GM18526 (cell line): ENCODE measurements around the gene PRR20G.

Experiments used
- POLR2A ChIP-seq: IDR thresholded peaks from 3 replicates; pipeline ENCODE4 v1.6.1; 2011; ENCODE audit not compliant: insufficient read length; ENCODE audit errors: extremely low read depth

PRR20G gene

DNA sequence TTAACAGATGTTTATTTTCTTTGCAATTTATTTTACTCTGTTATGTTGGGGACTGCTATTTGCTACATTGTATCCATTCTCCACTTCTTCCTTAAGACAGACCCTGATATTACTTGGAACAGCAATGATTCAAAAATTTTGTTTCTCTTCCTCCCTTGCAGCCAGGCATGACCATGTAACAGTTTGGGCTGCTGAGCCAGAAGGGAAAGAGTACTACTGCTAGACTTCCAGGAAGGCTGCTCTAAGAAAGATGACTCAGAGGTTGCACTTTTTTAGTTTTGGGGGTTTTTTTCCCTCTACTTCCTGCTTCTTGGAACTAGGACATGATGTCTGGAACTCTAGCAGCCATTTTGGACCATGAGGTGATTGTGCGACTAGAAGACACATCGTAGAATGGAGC is 10.3 kb downstream of the PRR20G start:
- TF ChIP-seq POLR2A = no peak

DNA sequence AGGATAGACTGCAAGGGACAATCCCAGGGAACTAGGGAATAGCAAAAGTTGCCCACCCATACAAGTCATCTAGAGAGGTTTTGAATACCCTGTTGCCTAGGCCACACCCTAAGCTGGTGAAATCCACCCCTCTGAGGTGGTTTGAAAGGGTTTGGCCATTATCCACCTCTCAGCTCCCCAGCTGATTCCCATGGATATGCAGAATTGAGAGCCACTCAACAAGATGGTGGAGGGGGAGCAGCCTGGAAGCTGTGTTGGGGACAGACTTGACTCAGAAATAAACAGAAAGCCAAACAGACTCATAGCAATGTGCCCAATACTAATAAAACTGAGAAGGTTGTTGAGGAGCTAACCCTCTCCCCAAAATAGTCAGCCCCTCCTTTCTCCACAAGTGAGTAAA is 10.9 kb downstream of the PRR20G start:
- no peak for TF ChIP-seq POLR2A

DNA sequence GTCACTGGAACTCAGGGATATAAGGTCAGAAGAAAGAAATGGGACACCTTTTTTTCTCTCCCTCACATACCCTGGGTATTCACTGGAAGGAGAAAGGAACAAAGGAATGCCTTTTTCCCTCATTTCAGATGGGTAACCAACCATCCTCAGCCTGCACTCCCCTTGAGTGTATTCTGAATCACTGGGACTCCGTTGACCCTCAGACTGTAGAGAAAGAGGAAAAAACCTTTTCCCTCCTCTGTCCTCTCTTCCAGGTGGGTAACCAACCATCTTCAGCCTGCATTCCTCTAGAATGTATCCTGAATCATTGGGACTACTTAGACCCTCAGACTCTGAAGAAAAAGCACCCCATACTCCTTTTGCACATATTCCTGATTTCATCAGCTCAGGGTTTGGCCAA is 11.4 kb downstream of the PRR20G start:
- no peak for TF ChIP-seq POLR2A

DNA sequence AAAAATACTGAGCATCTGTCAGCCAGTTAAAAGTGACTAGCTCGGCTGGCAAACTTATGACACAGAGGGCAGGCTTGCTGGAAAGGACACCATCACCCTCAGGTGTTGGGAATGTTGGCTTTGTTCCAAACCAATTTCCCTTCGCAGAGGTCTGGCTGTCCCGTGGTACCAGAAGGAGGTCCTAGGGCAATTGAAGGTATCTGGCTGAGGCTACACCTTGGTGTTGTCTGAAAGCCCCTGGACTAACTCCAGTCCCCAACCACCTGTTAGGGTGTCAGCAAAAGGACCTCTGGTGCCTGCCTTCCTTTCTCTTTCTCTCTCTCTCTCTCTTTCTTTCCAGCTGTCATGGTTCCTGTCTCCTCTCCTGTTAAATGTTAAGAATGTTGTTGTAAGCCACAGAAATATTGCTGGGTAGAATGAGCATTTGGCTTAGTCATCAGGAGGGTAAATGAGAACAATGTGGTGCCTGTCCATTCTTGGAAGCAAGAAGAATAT is 12.5 kb downstream of the PRR20G start:
- TF ChIP-seq POLR2A = no peak

DNA sequence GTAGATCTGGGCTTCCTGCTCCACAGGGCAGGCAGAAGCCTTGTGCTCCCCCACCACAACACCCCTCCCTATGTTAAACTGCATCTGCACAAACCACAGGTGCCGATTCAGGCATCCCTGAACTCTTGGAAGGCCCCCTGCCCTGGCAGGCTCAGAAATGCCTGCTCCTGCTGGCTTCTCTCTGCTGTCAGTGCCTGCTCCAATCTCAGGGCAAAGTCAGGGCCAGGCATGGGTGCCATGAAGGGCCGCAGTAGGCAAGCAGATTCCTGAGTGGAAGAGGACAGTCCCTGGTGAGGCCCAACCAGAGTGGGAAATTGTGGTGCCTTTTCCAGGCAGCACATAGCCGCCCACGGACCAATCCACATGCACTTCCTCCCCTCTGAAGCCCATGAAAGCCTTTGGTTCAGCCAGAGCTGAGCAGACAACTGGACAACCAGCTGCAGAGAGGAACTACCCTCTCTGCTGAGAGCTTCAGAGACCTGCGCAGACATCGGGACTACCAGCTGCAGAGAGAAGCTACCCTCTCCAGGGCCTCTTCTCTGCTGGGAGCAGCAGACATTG is 13.6 kb downstream of the PRR20G start:
- TF ChIP-seq POLR2A = no peak

DNA sequence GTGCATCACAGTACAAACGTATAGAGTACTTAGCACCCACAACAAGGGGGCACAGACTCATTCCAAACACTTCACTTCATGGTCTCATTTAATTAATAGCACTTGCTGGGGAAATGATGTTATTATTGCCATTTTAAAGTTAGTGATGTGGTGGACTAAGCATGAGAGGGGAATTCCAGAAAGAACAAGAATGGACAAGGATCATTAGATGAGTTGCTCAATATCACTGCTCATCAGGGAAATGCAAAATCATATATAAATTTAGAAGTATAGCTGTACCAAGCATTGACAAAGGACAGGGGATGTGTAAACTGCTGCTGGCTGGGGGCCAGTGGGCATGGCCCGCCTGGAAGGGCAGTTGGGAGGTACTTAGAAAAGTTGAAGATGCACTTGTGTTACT is 14.6 kb downstream of the PRR20G start:
- TF ChIP-seq POLR2A = no peak

DNA sequence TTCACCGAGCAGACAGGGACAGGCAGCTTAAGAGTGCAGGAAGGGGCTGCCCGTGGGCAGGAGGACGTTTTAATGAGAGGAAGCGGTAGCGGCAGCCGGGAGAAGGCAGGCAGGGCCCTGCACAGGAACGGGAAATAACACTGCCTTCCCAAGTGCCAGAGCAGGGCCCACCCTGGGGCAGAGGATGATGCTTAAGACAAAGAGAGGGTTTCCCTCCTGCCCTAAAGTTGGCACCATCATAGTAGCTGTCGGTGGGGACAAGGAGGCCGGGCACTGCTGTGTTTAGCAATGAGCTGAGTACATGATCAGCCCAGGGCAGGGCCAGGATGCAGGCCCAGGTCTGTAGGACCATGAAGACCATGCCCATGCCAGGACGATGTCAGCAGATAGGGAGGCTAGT is 21.7 kb downstream of the PRR20G start:
- no peak for TF ChIP-seq POLR2A

DNA sequence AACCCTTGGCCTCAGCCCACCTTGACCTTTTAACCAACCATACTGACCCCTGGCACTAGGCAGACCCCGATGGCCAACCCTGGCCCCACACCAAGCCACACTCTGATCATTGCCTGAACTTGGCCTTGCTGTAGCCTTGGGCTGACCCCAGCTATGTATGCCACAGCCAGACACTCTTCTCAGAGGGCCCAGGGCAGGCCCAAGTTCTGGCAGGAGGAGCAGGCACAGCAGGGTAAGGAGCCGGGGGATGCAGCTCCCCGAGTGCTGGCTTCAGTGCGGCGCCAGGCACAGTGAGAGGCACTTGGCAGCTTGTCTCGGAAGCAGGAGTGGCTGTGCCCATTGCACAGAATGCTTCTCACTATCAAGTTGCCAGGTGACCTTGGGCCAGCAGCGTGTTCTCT is 22.3 kb downstream of the PRR20G start:
- TF ChIP-seq POLR2A = no peak

DNA sequence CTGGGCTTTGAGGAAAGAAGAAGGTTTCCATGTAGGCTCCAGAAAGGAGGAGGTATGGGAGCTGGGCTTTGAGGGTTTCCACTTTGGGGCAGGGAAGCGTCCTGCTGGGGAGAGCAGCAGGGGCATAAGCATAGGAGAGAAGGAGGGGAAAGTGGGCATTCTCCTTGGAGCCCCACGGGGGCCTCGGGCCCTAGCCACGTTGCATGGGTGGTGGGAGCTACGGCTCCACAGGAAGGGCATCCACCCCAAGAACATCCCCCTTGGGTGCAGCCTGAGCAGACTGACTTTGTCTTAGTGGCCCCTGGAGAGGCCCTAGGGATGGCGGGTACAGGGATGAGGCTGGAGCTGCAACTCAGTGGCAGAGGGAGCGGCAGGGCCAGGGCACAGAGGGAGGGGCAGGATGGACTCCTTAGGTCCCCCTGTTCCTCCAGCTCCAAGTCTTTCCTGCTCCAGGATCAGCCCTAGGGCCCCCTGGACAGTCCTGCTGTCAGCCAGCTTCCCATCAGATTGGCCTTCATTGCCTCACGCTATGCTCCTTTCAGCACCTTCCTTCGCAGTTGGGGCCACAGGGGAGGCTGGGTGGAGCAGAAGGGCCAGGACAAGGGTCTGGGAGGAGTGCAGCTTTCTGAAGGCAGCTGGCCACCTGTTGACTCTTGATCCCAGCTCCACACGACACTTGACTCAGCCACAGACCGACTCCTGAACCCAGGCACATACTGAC is 22.9 kb downstream of the PRR20G start:
- TF ChIP-seq POLR2A = no peak

DNA sequence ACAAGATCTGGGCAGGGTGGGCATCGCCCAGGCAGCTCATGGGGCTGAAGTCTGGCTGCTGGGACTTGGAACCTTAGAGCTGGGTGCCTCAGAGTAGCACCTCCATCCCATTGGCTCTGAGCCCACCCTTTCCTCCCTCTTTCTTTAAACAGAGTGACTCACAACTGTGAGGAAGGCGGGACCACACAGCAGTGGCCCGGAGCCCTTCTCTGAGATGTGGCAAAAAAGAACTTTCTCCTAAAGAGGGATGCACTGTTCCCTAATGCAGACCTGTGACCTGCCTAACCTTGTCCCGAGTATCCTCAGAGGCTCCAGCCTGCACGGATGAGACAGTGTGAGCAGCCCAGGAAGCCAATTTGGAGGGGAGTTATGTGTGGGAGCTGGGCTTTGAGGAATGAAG is 23.6 kb downstream of the PRR20G start:
- no peak for TF ChIP-seq POLR2A

DNA sequence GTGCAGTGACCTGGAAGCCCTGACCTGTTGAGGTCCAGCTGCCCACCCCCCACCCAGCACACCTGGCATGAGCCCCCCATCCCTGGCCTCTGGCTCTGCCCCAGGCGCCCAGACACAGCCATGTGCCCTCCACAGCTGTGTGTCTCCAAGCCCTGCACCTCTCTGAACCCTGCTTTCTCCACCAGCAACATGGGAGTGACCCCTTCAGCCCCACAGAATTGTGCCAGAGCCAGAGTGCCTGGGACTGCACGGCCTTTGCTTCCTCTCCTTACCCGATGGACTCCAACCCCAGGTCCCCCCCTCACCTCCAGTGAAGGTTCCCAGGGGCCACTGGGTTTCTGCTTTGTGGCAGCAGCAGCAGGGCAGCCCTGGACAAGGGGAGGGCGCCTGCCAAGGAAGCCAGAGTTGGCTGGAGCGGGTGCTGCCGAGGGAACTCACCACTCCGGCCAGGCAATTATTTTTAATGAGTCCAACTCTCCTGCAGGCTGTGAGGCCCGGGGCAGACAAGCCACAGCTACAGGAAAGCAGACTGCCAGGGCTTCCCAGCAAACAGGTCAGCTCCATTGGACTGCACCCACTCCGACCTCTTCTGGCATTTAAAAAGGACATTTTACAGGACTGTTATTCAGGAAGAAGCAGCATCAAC is 24.1 kb downstream of the PRR20G start:
- no peak for TF ChIP-seq POLR2A

DNA sequence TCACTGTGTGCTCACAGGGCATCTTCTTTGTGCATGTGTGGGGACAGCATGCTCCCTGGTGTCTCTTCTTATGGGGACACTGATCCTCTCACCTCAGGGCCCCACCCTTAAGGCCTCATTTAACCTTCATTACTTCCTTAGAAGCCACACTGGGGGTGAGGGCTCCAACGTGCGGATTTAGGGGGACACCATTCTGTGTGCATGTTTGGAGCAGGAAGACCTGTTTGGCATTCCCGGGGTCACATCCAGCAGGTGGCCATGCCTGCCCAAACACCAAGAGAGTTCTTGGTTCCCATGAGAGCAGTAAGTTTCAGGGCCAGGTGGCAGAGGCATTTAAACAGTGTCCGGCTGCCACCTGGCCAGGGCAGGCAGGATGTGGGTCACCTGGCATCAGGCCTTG is 24.8 kb downstream of the PRR20G start:
- no peak for TF ChIP-seq POLR2A

DNA sequence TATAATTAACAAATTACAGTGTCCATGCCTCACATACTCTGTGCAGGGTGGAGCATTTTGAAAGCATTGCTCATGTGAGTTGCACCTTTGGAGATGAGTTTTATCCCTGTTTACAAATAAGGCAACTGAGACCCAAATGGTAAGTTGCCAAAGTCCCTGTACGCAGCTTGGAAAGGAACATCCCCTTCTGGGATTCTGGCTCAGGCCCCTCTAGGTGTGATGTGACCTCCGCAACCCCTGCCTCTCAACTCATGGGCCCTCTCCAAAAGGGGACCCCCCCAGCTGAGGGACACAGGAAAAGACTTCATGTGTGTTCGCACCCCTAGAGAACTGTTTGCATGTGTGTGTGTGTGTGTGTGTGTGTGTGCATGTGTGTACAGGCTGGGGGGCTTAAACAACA is 25.3 kb downstream of the PRR20G start:
- TF ChIP-seq POLR2A = no peak

DNA sequence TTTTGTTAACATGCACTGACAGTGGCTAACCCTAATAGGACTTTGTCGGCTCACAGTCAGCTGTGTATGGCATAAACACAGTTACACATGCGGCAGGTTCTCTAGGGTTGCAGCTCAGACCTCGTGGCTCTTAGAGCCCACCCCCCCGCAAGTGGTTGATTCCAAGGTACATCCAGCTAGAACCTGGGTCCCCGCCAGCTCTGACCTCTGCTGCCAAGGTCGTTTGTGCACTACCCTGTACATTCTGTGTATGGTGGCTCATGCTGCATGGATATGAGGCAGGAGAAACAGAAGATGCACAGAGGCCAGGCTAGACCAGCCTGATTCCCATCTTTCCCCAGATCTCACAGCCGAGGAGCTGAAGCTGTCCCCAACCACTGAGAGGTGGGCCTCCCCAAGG is 25.9 kb downstream of the PRR20G start:
- TF ChIP-seq POLR2A = no peak

DNA sequence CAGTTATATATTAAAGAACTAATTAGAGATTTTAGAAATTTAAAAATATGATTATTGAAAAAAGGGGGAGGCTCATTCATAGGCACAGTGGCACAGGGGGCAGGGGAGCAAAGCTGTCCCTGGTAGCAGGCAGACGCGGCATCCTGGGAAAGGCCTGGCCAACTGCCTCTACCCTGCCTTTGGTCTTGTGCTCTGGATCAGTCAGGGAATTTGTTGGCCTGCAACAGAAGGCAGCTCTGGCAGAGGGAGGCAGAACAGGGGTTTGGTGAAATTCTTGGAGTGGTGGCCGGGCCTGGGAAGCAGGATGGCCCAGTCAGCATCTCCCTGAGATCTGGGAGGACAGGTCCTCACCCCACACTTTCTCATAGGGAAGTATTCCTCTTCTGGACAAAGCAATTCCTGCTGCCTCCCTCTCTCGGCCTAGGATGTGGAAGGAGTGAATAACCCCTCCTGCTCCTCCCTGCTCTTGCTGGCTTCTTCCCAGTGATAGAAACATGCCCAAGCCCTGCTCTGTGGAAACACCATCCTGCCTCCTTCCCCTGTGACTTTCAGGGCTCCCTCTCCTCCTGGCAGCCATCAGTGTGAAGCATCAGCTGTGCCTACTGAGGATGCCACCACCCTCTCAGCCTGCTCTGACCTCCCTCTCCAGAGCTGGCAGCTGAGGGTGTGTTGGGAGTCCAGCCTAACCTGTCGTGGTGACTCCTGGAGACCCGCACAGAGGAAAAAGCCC is 26.9 kb downstream of the PRR20G start:
- no peak for TF ChIP-seq POLR2A

DNA sequence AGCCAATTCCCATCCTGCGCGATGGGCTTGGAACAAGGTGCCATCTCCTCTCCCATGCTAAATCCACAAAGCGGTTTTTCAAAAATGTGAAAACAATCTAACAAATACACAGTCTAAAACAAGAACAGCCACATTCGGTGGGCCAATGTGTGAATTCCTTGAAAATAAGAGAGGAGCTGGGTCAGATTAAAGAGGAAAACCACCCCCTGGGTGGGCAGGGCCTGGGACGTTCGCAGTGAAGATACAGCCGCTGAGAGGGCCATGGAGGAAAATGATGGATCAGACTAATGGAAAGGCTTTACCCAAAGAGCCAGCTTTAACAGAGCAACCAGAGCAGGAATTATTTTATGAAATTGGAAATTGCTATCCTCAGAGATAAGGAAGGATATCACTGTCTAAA is 27.4 kb downstream of the PRR20G start:
- no peak for TF ChIP-seq POLR2A

DNA sequence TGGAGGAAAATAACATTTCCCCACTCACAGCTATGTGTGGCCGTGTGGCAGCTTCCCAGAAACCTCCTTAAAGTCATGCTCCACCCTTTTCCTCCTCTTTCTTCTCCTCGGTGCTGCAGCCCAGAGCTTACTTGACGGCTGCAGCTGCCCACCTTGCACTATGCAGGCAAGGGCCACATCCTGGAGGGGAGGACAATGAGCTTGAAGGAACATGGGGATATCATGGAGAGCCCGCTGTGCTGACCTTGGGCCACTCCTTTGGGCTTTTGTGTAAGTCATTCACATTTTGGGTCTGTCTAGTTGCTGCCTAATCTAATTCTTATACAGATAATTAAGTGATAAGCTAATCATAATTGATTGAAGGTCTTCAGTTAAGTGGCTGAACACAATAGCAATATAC is 28.0 kb downstream of the PRR20G start:
- no peak for TF ChIP-seq POLR2A

DNA sequence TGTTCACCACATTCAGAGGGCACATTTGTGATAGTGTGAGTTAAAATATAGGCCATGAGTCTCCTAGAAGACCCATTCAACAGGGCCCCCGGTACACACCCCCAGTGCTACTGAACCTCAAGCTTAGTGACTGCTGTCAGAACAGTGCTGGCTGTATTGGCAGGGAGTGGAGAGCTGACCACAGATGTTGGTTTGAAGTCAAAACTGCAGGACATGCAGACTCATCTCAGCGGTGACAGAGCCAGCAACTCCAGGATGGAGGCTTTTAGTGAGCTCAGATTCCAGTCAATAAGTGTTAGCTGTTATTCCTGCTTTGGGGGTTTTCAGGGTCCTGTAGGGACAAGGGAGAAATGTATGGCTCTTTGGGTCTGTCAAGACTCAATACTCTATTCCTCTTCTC is 29.1 kb downstream of the PRR20G start:
- no peak for TF ChIP-seq POLR2A
